HG02763 (cell line): ENCODE data around the gene CAVIN4.
A peak's percentile ranks its signal among the peaks of the same experiment; 100 is the strongest.

ENCODE experiments used
- ATAC-seq: cut with Tn5 transposase; IDR thresholded peaks from one replicate; pipeline ENCODE4 v1.9.1; 2021; ENCODE audit warnings: mild to moderate bottlenecking, moderate library complexity; ENCODE audit not compliant: unreplicated experiment

Gene CAVIN4

GRCh38 chr9:100589582-100589981 lies 11.7 kb downstream of the CAVIN4 start:
- ATAC-seq = no peak

DNA sequence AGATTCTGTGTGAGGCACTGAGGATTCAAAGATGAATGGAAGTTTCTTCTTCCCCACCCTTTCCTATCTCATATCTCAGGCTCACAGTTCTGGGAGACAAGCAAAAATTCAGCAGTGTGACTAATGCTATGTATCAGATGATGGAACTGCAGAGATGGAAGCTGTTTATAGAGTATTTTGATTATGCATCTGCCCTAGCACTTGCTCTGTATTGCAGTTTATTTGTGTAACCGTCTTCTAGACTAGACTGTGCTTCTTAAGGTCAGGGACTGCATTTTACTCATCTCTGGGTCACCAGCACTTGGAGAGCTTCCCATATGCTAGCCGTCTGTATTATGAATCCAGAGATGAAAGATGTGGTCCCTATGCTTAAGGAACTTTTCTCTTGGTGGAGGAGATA lies 12.6 kb downstream of the CAVIN4 start:
- no peak for ATAC-seq

DNA sequence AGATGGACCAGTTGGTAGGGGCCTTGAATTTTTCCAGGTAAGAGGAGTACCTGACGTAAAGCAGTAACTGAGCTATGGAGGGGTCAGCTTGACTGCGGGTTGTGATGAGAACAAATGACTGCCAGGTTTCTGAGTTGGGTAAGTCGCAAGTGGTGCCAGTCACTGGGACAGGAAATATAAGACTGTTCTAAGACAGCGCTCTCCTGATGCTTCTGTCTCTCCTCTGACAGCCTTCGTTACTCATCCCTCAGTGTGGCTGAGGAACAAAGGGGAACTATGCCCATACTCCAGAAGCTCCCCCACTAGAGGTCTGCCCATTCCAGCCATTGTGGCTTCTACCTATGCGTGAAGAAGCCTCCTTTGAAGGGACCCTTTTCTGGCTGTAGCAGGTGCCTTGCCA lies 13.3 kb downstream of the CAVIN4 start:
- ATAC-seq = no peak

DNA sequence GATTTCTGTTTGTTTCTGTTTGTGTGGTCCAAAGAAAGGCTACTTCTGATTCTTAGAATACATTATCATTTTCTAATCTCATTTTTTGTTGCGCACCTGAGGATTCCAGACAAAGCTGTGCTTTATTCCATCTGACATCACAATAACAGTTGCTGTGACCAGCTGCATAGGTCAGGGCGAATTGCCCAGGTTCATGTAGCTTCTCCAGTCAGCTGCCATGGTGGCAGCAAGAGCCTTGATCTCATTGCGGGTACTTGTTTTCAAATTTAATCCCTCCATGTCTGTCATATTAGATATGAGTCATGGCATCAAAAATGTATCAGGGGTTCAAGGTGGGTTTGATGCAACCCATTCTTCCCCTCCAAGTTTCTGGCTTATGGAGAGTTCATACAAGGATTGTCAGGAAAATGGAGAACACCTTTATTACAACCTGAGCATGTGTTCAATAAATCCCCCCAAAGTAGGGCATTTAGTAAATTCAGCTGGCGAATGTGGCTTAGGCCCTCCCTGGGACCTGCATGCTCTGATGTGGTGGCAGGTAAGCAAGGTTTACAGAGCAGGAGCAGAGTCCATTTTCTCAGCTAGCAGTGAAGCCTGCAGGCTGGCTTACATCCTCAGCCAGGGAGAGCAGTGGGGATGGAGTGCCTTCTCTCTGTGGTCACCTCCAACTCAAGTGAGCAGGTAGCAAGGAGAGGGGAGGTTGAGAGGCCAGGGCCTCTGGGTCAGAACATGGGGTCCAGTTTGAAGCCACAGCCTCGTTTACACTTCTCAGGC lies 13.9 kb downstream of the CAVIN4 start:
- ATAC-seq = no peak

GRCh38 chr9:100595391-100596199 lies 17.7 kb downstream of the CAVIN4 start:
- peak; percentile 41 for ATAC-seq

- no peak for ATAC-seq
Measured at GRCh38 chr9:100597236-100597635, 19.4 kb downstream of the CAVIN4 start.

DNA sequence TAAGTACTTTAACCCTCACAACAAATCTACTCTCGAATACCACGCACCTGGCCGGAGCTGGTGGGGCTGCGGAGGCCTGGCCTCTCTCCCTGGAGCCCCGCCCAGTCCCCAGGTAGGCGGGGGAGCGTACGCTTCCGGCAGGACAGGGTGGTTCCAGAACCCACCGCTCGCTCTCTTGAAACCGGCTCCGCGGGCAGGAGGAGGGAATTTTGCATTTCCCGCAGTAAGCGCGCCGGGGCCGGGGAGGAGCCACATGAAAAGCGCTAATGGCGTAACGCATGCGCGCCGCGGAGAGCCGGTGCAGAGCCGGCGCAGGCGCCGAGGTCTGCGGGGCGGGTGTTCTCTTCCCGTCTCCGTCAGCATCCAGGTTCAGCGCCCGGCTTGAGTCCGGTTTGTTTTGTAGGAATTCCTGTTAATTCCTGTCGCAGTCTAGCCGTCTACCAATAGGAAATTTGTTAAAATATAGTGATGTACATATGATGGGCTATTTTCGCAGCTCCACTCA lies 20.8 kb downstream of the CAVIN4 start:
- peak; percentile 74 for ATAC-seq

GRCh38 chr9:100600521-100601079 lies 22.7 kb downstream of the CAVIN4 start:
- ATAC-seq = no peak

DNA sequence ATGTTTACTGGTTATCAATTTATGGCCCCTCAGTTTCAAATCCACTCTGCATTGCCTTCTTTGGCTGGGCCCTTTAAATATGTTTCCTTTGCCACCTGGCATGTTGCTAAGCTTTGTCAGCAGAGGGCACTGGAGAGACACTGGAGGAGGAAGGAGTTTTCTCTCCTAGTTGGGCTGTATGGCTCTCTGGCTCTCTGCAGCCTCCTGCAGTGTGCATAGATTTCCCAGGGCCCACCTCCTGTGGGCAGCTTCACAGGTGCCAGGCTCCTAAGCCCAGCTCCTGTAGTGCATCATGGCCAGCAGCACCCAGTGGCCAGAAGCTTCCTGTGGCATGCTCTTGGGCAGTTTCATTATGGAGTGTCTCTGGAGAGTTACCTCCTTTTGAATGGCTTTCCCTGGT lies 23.3 kb downstream of the CAVIN4 start:
- no peak for ATAC-seq

DNA sequence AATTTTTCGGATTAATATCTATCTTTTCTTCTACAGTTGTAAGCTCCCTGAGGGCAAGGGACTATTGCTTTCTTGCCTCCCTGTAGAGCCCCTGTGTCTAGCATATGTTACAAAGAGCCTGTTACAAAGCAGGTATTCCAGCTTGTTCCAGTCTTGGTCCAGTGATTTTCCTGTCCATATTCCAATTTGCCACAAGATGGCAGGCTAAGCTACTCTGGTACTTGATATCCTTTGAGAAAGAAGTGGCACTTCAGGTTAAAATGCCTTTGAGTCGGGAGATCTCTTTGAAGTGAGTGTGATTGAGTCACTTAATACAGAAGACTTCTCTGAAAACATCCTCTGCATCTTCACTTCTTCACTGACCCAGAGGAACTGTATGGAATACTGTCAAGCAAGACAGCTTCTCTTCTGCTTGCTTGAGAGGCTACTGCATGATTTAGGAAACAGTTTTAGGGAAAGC lies 24.5 kb downstream of the CAVIN4 start:
- ATAC-seq = no peak

GRCh38 chr9:100605405-100605804 lies 27.5 kb downstream of the CAVIN4 start:
- no peak for ATAC-seq

DNA sequence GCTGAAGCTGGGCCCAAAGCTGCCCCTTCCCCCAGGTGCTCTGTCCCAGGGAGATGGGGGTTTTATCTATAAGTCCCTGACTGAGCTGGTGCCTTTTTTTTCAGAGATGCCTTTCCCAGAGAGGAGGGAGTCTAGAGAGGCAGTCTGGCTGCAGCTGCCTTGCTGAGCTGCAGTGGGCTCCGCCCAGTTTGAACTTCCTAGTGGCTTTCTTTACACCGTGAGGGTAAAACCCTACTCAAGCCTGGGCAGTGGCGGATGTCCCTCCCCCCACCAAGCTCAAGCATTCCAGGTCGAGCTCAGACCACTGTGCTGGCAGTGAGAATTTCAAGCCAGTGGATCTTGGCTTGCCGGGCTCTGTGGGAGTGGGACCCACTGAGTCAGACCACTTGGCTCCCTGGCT lies 41.3 kb downstream of the CAVIN4 start:
- no peak for ATAC-seq

DNA sequence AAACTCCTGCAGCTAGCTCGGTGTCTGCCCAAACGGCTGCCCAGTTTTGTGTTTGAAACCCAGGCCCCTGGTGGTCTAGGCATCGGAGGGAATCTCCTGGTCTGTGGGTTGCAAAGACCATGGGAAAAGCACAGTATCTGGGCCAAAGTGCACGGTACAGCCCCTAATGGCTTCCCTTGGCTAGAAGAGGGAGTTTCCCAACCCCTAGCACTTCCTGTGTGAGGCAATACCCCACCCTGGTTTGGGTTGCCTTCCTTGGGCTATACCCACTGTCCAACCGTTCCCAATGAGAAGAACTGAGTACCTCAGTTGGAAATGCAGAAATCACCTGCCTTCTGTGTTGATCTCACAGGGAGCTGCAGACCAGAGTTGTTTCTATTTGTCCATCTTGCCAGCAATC lies 41.8 kb downstream of the CAVIN4 start:
- ATAC-seq = no peak

DNA sequence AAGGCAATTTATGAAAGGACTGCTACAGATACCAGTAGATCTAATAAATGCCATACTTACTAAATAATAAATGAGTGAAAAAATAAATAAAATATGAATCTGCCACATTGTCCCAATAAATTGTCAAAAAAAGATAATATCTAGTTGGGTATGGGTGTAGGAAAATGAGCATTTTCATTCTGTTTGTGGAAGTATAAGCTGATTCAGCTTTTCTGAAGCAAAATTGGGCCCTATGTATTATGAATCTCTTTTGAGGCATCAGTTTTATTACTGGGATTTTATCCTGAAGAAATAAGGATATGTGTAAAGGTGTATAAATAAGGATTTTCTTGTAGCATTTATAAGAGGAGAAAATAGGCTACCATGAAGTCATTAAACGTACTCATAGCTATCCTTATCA lies 46.1 kb downstream of the CAVIN4 start:
- no peak for ATAC-seq

DNA sequence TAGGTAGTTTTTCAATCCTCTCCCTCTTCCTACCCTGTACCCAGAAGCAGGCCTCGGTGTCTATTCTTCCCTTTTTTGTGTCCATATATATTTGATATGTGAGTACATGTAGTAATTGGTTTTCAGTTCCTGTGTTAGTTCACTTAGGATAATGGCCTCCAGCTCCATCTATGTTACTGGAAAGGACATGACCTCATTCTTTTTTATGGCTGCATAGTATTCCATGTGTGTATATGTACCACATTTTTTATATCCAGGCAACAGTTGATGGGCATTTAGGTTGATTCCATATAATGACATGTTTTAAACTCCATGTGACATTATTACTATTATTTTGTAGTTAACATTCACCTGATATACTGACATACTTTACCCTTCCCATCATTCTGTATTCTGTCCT lies 49.1 kb downstream of the CAVIN4 start:
- no peak for ATAC-seq

- ATAC-seq = no peak
Measured at GRCh38 chr9:100637787-100638186, 59.9 kb downstream of the CAVIN4 start.
